GM19467 (cell line): Measurements from ENCODE around the gene GPR176.

Experiments used
- ATAC-seq: cut with Tn5 transposase; IDR thresholded peaks from one replicate; pipeline ENCODE4 v1.9.1; 2021; ENCODE audit warnings: mild to moderate bottlenecking, moderate library complexity; ENCODE audit not compliant: unreplicated experiment

GPR176 gene

GRCh38 chr15:39892418-39892817, 27.6 kb downstream of the GPR176 start:
- ATAC-seq = no peak

- no peak for ATAC-seq
Observed at GRCh38 chr15:39890621-39891020, 29.4 kb downstream of the GPR176 start.

DNA sequence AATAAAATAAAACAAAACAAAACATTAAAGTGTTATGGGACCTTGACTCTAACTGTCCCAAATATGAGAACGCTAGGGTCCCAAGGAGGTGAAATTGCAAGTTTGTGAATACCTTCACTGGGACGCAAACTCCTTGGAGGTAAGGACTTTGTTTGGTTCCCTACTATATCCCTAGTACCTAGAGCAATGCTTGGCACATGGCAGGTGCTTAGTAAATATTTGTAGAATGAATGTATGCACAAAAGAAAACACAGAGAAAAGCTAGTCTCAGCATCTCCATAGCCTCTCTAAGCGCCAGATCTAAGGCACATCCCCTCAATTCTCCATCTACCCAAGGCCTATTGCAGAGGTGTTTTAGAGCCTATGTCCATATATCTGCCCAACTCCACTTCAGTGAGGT, 30.5 kb downstream of the GPR176 start:
- no peak for ATAC-seq

- no peak for ATAC-seq
Observed at GRCh38 chr15:39888809-39889208, 31.3 kb downstream of the GPR176 start.

DNA sequence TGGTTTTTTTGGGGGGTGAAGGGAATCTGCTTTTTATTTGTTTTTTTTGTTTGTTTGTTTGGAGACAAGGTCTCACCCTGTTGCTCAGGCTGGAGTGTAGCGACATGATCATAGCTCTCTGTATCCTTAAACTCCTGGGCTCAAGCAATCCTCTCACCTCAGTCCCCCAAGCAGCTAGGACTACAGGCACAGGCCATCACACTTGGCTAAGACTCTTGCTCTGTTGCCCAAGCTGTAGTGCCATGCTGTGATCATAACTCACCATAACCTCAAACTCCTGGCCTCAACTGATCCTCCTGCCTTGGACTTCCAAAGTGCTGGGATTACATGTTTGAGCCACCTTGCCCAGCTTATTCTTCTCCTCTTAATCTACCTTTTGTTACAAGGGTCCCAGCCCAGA, 31.8 kb downstream of the GPR176 start:
- no peak for ATAC-seq

GRCh38 chr15:39887832-39888231, 32.2 kb downstream of the GPR176 start:
- no peak for ATAC-seq

- no peak for ATAC-seq
Observed at GRCh38 chr15:39887211-39887610, 32.9 kb downstream of the GPR176 start.

GRCh38 chr15:39886418-39886817, 33.6 kb downstream of the GPR176 start:
- ATAC-seq = no peak

DNA sequence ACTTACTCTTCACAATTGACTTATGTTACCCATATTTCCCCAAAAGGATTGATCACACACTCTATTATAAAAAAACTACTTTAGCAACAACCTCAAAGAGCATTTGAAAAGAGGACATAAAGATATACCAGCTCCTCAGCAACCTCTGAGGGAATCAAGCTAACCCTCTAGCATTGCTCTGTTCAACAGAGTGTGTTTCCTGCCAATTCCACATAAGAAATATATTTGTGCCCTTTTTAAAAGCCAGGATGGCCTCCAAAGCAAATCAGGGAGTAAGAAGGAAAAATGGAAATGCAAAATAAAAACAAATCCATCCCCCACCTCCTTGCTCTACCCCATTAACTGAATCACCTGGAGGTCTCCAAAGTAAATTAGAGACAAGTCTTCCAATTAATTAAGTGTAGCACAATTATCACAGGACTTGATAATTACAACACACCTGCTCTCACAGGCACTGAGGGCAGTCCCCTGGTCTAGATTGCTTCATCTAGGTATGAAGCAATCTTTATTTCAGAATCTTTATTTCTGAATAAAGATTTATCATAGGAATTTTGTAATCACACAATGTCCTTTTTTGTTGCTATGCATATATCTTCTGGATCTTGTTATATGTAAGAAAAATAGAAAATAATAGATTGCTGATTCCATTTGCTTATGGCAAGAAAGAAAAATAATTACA, 34.8 kb downstream of the GPR176 start:
- ATAC-seq = no peak

DNA sequence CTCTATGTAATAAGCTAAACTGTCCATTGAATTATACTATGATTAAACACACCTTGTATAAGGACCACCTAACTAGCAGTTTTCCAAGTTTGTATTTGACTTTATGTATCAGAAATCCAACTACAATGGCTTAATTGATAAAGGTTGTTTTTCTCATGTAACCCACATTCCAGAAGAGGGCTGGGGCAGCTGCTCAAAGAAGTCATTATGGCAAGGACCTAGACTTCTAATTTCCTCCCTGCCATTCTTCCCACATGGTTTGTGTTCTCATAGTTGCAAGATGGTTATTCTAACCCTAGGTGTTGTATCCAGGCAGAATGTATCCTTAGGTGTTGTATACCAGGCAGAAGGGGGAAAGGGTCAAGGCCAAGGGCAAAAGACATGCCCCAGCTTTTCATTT, 35.7 kb downstream of the GPR176 start:
- ATAC-seq = no peak

GRCh38 chr15:39882602-39883001, 37.5 kb downstream of the GPR176 start:
- no peak for ATAC-seq

DNA sequence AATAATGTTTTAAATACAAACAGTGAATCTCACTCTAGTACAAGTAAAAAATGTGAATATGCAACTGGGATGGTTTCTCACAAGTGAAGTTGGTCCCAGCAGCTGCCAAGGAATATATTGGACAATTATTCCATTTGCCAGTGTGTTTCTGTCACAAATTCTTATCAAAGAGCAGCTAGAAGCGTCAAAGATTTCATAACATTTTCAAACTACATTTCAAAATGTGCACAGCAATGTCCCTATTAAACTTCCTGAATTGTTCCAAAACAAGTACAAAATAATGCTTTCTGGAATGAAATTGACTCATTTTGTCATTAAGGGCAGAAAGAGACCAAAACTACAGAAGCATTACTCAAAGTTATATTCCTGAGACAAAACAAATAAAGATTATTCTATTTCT, 38.3 kb downstream of the GPR176 start:
- ATAC-seq = no peak

- ATAC-seq = no peak
Observed at GRCh38 chr15:39880718-39881387, 39.2 kb downstream of the GPR176 start.

DNA sequence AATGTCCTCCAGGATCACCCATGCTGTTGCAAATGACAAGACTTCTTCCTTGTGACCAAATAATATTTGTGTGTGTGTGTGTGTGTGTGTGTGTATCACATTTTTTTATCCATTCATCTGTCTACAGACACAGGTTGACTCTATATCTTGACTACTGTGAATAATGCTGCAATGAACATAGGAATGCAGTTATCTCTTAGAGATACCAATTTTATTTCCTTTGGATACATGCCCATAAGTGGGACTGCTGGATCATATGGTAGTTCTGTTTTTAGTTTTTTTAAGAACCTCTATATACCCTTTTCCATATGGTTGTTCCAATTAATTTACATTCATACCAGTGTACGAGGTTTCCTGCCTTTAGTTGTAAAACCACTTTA, 41.7 kb downstream of the GPR176 start:
- no peak for ATAC-seq

GRCh38 chr15:39874890-39875549, 45.0 kb downstream of the GPR176 start:
- no peak for ATAC-seq

- ATAC-seq = no peak
Observed at GRCh38 chr15:39873978-39874377, 46.1 kb downstream of the GPR176 start.

GRCh38 chr15:39870537-39870936, 49.5 kb downstream of the GPR176 start:
- no peak for ATAC-seq

GRCh38 chr15:39869858-39870515, 50.1 kb downstream of the GPR176 start:
- no peak for ATAC-seq

DNA sequence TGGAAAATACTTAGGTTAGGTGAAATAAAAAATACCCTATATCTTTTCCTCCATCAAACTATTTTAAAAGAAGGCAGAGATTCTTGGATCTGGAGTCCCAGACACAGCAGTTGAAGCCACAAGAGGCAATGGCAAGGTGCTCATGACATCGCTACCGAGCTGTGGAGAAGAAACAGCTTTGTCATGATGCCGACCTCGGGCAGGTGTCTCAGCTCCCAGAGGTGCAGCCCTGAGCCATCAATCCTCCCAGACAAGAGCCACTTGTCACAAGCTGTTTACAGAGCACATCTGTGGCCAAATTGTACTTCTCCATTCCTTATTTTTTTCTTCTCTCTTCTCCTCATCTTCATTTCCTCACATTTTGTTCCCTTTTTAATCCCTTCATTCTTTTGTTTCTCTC, 50.8 kb downstream of the GPR176 start:
- no peak for ATAC-seq

- ATAC-seq = no peak
Observed at GRCh38 chr15:39868396-39868795, 51.7 kb downstream of the GPR176 start.

DNA sequence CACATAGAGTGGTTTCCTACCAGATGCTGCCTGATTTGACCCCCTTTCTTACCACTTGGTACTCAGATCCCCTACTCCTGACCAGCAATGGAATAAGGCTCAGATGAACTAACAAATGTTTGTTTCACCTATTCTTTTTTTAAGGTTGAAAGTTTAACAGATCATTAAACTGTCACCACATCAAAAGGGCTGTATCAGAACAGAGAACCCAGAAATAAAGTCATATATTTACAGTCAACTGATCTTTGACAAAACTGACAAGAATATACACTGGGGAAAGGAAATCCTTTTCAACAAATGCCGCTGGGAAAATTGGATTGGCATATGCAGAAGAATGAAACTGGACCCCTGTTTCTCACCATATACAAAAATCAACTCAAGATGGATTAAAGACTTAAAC, 56.0 kb downstream of the GPR176 start:
- ATAC-seq = no peak

DNA sequence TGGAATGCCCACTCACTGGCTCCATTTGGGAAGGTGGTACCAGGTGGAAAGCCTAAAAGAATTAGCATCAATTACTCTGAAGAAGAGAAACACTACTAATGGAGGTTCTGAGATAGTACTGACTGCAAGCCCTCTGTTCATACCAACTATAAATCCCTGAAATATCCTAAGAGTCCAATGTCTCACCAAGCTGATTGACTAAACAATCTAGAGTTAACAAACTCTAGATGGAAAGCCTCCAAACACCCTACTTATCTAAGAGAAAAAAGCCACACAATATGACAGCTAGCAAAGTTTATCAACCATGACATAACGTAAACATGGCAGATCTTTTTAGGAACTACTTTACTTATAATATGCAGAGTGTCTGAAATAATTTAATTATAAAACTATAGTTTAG, 59.2 kb downstream of the GPR176 start:
- ATAC-seq = no peak
